Measurements from ENCODE around the gene SLC35E3.
"Not testable (repeated sequence)": the region's sequence is repeated elsewhere in the genome, so short reads cannot be mapped to it uniquely, and the experiment has no call there.

- not testable (repeated sequence) for TF ChIP-seq POLR2A, POLR2AphosphoS5 (IDR thresholded peaks at IDR 0.05; ENCODE audit: low read depth, low read length)
Observed at GRCh38 chr12:68811573-68811972, 65.6 kb downstream of the SLC35E3 start.

All from GM12892 (cell line).